ENCODE measurements around the gene RASL11B.

Gene RASL11B

DNA sequence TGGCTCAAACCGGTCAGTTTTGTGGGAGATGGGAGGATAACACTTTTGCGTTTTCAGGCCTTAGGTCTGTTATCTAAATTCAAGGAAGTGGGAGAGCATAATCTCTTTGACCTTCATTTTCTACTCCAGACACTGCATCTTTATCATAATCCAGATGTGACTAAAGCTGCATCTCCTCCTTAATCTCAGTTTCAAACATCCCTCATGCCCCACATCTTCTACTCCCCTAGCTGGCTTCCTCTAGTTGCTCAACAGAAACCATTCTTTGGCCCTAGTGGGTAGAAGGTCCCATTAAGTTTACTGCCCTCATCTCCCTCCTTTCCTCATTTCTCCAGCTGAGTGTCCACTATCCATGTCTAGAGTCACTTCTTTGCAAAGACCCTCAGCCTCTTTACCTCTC, 18.8 kb upstream of the RASL11B start:
- DNase-seq (ENCODE audit: low read depth), result no peak

DNA sequence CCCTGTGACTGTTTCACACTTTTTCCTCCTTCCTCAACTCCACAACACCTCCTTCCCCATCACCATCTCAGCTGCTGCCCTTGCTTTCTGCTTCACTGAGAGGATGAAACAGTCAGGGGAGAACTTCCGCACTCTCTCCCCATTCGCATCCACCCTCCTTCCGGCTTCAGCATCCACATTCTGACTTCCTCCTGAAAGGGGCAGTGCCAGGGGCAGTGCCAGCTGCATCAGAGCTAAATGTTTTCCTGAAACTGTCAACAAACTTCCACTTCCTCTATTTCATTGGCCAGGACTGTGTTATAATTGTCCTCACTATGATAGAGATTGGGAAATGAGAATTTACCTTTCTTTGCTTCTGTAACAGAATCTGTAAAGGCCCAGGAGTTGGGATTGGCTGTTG, 18.2 kb upstream of the RASL11B start:
- DNase-seq (ENCODE audit: low read depth), result no peak

GRCh38 chr4:52844596-52844995, 17.5 kb upstream of the RASL11B start:
- DNase-seq (ENCODE audit: low read depth), result no peak

DNA sequence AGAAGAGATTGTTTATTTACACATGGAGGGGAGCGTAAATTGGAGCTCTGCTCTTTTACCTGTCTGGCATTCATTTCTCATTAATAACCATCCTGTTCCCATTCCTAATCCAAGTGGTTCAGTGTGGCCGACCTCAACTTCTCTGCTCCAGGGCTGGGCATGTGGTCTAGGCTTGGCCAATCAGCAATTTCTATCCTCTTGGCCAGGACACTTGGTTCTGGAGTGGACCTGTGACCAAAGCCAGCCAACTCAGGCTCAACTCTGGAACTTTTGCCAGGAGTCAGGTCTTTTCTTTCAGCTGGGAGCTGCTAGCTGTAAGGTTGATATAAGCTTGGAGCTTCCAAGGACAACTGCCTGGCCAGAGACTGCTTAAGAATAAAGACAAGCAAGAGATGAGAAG, 15.6 kb upstream of the RASL11B start:
- no peak for DNase-seq (ENCODE audit: low read depth)

- DNase-seq (ENCODE audit: low read depth), result no peak
Observed at GRCh38 chr4:52848254-52848653, 13.9 kb upstream of the RASL11B start.

- no peak for DNase-seq (ENCODE audit: low read depth)
Observed at GRCh38 chr4:52850406-52851124, 11.6 kb upstream of the RASL11B start.

DNA sequence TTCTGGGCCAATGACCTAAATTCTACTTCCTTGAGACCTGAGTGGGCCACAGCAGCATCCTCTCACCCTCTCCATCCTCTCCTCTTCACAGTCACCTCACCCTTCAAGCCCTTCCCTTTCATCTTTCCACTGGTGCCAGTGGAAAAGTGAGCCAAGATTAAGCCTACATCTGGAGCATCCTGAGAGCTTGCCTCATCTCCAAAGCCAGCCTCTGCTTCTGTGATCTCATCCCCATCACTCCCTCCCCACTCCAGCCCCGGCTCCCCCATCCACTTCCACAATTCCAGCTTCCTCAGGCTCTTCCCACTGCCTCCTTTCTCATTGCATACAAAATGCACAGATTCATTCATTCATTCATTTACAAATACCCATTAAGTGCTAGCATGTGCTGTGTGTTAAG, 10.1 kb upstream of the RASL11B start:
- DNase-seq (ENCODE audit: low read depth), result no peak

DNA sequence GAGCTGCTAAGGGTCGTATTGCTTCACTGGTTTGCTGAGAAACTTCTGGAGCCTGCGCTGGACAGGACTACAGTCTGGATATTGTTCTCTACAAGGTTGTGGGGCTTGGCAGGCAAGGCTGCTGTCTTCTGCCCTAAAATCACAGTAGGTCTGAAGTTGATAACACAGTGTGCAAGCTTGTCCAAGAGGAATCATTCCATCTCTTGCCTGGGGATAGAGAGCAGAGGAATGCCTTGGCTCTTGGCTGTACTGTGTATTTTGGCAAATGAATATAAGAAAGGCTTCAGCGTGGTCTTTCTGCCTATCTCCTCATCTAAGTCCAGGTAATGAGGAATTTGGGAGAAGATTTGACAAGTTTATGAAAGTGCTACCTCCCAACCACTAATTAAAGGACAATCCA, 9.4 kb upstream of the RASL11B start:
- DNase-seq (ENCODE audit: low read depth), result no peak

GRCh38 chr4:52853351-52853750, 8.8 kb upstream of the RASL11B start:
- DNase-seq (ENCODE audit: low read depth), result no peak

DNA sequence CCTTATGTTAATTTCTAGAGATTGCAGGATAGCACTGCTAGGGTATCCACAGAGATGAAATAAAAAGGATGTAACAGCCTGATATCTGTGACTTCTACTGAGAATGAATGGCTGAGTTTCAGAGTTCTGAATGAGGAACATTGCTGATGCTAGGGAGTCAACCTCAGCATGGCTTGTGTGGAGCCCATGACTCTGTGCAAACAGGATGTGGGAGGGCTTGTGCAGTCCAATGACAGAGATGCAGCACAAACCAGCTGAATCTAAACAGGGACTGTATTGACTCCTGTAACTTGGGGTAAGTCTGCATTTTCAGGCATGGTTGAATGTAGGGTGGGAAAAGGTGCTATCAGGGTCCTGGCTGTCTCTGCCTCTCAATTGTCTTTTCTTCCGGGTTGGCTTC, 5.3 kb upstream of the RASL11B start:
- DNase-seq (ENCODE audit: low read depth), result no peak

DNA sequence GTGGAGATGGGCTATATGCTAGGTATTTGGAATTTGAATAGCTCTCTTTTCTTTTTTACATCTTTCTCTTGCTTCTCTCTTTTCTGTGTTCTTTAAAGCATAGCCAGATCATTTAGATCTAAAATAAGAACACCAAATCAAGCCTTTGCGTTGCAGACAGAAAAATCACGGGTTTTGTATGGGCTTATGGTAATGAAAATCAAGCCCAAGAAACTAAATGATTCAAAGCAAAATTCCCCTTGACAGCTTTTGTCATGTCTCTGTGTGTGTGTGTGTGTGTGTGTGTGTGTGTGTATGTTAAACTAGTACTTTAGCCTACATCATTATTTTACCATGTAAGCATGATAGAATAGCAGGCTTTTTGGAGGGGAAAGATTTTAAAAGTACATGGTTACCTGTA, 1.8 kb upstream of the RASL11B start:
- no peak for DNase-seq (ENCODE audit: low read depth)

- no peak for DNase-seq (ENCODE audit: low read depth)
Observed at GRCh38 chr4:52861171-52861823, 820 bp upstream of the RASL11B start.

GRCh38 chr4:52862639-52863161, 583 bp downstream of the RASL11B start:
- no peak for DNase-seq (ENCODE audit: low read depth)

- DNase-seq (ENCODE audit: low read depth), result no peak
Observed at GRCh38 chr4:52863324-52863723, 1.2 kb downstream of the RASL11B start.

GRCh38 chr4:52864793-52865192, 2.7 kb downstream of the RASL11B start:
- no peak for DNase-seq (ENCODE audit: low read depth)

GRCh38 chr4:52865300-52865699, 3.2 kb downstream of the RASL11B start:
- no peak for DNase-seq (ENCODE audit: low read depth)

- no peak for DNase-seq (ENCODE audit: low read depth)
Observed at GRCh38 chr4:52866734-52867133, 4.6 kb downstream of the RASL11B start.

DNA sequence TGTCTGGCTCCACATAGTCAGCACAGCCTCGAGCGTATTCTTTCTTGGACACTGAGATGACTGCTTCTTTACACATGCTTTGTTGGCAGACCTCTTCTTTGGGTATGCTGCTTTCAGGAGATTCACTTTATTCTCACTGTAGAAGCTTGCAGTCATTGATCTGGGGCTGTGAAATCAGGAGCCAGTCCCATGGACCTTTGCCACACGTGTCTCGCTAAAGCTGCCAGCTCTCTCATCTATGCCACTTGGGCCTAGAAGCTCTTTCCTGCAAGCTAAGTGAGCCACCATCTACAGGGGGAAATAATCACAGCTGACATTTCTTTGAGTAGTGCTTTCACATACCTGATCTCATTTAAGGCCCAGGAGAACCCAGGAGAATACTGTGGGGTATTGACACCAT, 5.0 kb downstream of the RASL11B start:
- no peak for DNase-seq (ENCODE audit: low read depth)

DNA sequence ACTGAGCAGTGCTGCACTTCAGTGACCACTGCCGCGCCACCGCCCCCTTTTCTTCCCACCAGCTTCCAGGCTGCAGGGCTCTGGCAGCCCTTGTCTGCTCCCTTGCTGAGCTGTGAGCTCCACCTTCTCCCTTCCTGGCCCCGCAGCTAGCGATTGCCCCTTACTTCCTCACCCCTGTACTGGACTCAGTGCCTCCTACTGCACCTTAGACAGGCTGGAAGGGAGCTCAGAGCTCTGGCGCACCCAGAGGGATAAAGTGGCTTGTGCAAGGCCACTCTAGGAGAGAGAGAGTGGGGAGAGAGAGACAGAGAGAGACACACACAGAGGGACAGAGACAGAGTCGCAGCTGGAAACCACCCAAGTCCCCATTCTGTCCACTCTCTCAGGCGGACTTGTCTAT, 6.0 kb downstream of the RASL11B start:
- DNase-seq (ENCODE audit: low read depth), result no peak

DNA sequence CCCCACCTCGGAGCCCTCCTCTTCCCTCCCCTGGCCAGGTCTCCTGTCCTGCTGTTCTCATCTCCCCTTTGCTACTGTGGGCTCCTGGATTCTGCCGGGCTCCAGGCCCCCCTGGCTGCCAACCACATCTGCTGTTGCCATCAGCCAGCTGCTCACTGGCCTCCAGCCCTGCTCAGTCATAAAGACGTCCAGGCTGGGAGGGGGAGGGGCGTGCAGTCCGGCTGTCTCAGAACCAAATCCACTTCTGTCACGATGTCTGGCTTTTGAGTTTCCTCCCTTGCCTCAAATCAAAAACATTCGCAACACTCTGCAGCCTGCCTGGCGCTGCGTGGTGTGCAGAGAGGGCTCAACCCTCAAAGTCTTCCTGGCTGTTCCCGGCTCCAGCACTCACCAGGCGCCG, 7.1 kb downstream of the RASL11B start:
- no peak for DNase-seq (ENCODE audit: low read depth)

- no peak for DNase-seq (ENCODE audit: low read depth)
Observed at GRCh38 chr4:52869656-52870055, 7.5 kb downstream of the RASL11B start.

GRCh38 chr4:52870225-52870624, 8.1 kb downstream of the RASL11B start:
- DNase-seq (ENCODE audit: low read depth), result no peak

DNA sequence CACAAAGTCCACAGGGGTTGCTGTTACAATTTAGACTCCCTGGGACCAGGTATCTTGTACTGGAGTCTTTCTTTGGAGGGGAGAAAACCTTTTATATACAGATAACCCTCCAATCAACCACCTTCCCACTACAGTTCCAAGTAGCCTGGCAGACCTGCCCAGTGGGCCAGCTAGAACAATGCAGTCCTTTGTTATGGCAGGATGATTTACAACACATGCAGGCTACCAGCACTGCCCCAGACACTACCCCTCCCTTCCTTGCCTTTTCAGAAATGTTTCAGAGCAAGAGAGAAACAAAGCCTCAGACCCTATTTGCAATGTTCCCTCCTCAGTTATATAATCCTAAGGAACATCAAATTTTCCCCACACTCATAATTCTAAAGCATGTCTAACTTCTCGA, 11.1 kb downstream of the RASL11B start:
- DNase-seq (ENCODE audit: low read depth), result no peak

- no peak for DNase-seq (ENCODE audit: low read depth)
Observed at GRCh38 chr4:52873861-52874343, 11.8 kb downstream of the RASL11B start.

Measured in stimulated activated CD8-positive, alpha-beta memory T cell treated with anti-CD3 and anti-CD28 coated beads, Interleukin-7, amount 100 ng/mL, for 24 hours (primary cell).